Caco-2 (cell line): ENCODE results near the gene PALM2AKAP2. TPM values are rescaled to one million over a fixed set of nuclear protein-coding genes. Genes with fewer than 3 reads are reported as not detected.

Source experiments
- BruUV-seq: library from RNA; stranded (reverse); fragments of 400-500 nt; replicated peaks from 2 replicates; lab custom pipeline; 2021; lab: Mats Ljungman, UMichigan
- CTCF ChIA-PET: fragments of 300-600 bp; sonication (Branson Sonifier 250); formaldehyde crosslinking; loops from one replicate; lab custom pipeline; 2022; ENCODE audit warnings: antibody characterized with exemption; lab: Charles Lee
- POLR2A ChIA-PET: fragments of 300-600 bp; sonication (Branson Sonifier 250); formaldehyde crosslinking; loops from one replicate; lab custom pipeline; 2022; ENCODE audit warnings: antibody characterized with exemption; lab: Charles Lee
- DNase-seq, 2 experiments: peaks; one replicate each; pipeline versions ENCODE4 v3.0.0 to v3.0.0-alpha.2; 2020 to 2022
- H3K27me3 ChIP-seq: replicated peaks from 2 replicates; pipeline ENCODE4 v1.6.0; 2011; ENCODE audit warnings: low read length; ENCODE audit not compliant: control insufficient read depth, insufficient read depth
- H3K36me3 ChIP-seq: 2 replicates; pipeline ENCODE4 v1.5.1; 2011; ENCODE audit warnings: low read length; ENCODE audit not compliant: control insufficient read depth, insufficient read depth
- H3K4me1 ChIP-seq: fragments of 250-450 bp; sonication (Bioruptor Pico); 2 replicates; pipeline ENCODE4 v1.5.1; 2020; ENCODE audit warnings: mild to moderate bottlenecking
- H3K4me3 ChIP-seq: 2 replicates; pipeline ENCODE4 v1.5.1; 2011; ENCODE audit warnings: low read depth, mild to moderate bottlenecking, control low read depth, low read length
- H3K9me3 ChIP-seq: fragments of 250-450 bp; sonication (Bioruptor Pico); 2 replicates; pipeline ENCODE4 v1.5.1; 2020; ENCODE audit warnings: mild to moderate bottlenecking, moderate library complexity
- H3K27ac Mint-ChIP-seq: one replicate; pipeline ENCODE4 v1.8.0; 2022; ENCODE audit warnings: mixed read lengths; ENCODE audit not compliant: unreplicated experiment
- H3K27me3 Mint-ChIP-seq: one replicate; pipeline ENCODE4 v1.8.0; 2022; ENCODE audit warnings: mixed read lengths; ENCODE audit not compliant: insufficient read depth, unreplicated experiment
- H3K36me3 Mint-ChIP-seq: one replicate; pipeline ENCODE4 v1.8.0; 2022; ENCODE audit warnings: mild to moderate bottlenecking, mixed read lengths; ENCODE audit not compliant: insufficient read depth, unreplicated experiment
- H3K4me1 Mint-ChIP-seq: one replicate; pipeline ENCODE4 v1.8.0; 2022; ENCODE audit warnings: low read depth, mixed read lengths; ENCODE audit not compliant: unreplicated experiment
- H3K4me3 Mint-ChIP-seq: one replicate; pipeline ENCODE4 v1.8.0; 2022; ENCODE audit warnings: mild to moderate bottlenecking, moderate library complexity, mixed read lengths; ENCODE audit not compliant: unreplicated experiment
- H3K9me3 Mint-ChIP-seq: one replicate; pipeline ENCODE4 v1.8.0; 2022; ENCODE audit warnings: mixed read lengths; ENCODE audit not compliant: unreplicated experiment
- intact Hi-C: fragments of 100-400 bp; cut with micrococcal nuclease; formaldehyde crosslinking; loops from one replicate; pipeline ENCODE4 v1.10.0; 2022; ENCODE audit not compliant: unreplicated experiment
- total RNA-seq: library from RNA; stranded (reverse); gene quantifications from 2 replicates; pipeline ENCODE4 v1.2.3, GENCODE V29; 2022
- TF ChIP-seq, protein P1 (sequence below), 2 experiments: fragments of 200-600 bp in 1 of 2; IDR thresholded peaks; 1 replicate in 1 of 2; 2 replicates in 1 of 2; pipeline versions ENCODE4 v1.5.1 to v1.8.0; 2011 to 2022; ENCODE audit warnings: antibody characterized with exemption in 1 of 2, control low read depth in 1 of 2, inconsistent platforms in 1 of 2, low read depth in 1 of 2, low read length in 1 of 2, mild to moderate bottlenecking in 1 of 2, moderate library complexity in 1 of 2; ENCODE audit not compliant: insufficient read depth in 1 of 2, severe bottlenecking in 1 of 2, unreplicated experiment in 1 of 2

Gene PALM2AKAP2
- total RNA-seq, 1 experiment from 2014 or later: 0.54 TPM

DNA sequence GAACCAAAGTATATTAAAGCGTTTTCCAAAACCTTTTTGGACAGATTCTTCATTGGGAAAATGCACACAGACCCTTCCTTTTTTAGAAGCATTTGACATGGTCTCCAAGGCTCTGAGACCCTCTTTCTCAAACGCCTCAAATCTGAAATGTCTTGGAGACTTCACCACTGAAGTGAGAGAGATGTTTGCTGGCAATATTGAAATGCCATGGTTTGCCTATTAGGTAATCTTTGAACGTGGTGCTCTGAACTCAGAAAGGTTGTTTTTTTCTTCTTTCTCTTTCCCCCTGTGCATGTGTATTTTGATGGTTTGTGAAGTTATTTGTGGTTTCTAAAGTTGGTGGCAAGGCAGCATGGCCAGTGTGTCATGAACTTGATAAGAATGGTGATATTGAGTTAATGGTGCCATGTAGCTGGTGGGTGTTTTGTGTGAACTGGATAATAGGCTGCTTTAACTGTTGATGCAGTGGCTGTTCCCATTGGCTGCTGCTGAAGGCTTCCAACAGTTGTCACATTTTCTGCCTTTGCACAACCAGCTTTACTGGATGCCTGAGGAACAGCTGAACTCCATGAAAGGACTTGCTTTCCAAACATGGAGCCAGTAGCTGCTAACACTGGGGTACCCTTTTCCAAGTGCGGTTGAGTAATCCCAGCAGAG is 1.7 kb downstream of the PALM2AKAP2 start:
- Histone ChIP-seq H3K4me1 (peaks cover 3% of the 10 kb centered on the region; the same call in 1 of the 2 replicates), H3K27me3 (no peaks in the 10 kb centered on the region), H3K4me3 (no peak overlapping the region), H3K9me3 (no peaks in the 10 kb centered on the region), H3K36me3 (no peaks in the 10 kb centered on the region)
- Mint-ChIP-seq H3K4me1 (no peaks in the 10 kb centered on the region), H3K4me3 (peak overlapping the region; percentile 39), H3K27ac (peak overlapping the region; percentile 9), H3K27me3 (peaks cover 28% of the 10 kb centered on the region), H3K36me3 (no peaks in the 10 kb centered on the region), H3K9me3 (no peaks in the 10 kb centered on the region)
- CTCF ChIA-PET: no interaction called here
- POLR2A ChIA-PET: no interaction called here
- BruUV-seq: no TSS peak
- TF ChIP-seq, protein P1, sequence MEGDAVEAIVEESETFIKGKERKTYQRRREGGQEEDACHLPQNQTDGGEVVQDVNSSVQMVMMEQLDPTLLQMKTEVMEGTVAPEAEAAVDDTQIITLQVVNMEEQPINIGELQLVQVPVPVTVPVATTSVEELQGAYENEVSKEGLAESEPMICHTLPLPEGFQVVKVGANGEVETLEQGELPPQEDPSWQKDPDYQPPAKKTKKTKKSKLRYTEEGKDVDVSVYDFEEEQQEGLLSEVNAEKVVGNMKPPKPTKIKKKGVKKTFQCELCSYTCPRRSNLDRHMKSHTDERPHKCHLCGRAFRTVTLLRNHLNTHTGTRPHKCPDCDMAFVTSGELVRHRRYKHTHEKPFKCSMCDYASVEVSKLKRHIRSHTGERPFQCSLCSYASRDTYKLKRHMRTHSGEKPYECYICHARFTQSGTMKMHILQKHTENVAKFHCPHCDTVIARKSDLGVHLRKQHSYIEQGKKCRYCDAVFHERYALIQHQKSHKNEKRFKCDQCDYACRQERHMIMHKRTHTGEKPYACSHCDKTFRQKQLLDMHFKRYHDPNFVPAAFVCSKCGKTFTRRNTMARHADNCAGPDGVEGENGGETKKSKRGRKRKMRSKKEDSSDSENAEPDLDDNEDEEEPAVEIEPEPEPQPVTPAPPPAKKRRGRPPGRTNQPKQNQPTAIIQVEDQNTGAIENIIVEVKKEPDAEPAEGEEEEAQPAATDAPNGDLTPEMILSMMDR (IDR thresholded peaks at IDR 0.05; ENCODE audit: insufficient read depth in 1 of 2, low read depth in 1 of 2, low read length in 1 of 2, severe bottlenecking in 1 of 2, unreplicated experiment in 1 of 2): no peak
- intact Hi-C loops: no loop called here
- no peak for DNase-seq

- Mint-ChIP-seq H3K4me1 (peaks cover 9% of the 10 kb centered on the region), H3K9me3 (no peaks in the 10 kb centered on the region), H3K36me3 (no peaks in the 10 kb centered on the region), H3K27ac (no peak overlapping the region), H3K4me3 (no peak overlapping the region), H3K27me3 (peaks cover 6% of the 10 kb centered on the region)
- H3K4me3 ChIP-seq: no peak overlapping the region
- BruUV-seq: no TSS peak
- TF ChIP-seq, protein P1 (IDR thresholded peaks at IDR 0.05; ENCODE audit: insufficient read depth in 1 of 2, low read depth in 1 of 2, low read length in 1 of 2, severe bottlenecking in 1 of 2, unreplicated experiment in 1 of 2): no peak
- ChIA-PET POLR2A (no interaction called here), CTCF (no interaction called here)
- peaks cover under 1% of the 10 kb centered on the region; the same call in 1 of the 2 replicates for H3K4me1 ChIP-seq
- H3K36me3 ChIP-seq: no peaks in the 10 kb centered on the region
- H3K27me3 ChIP-seq: no peaks in the 10 kb centered on the region
- no peak for DNase-seq
- intact Hi-C loops: no loop called here
- H3K9me3 ChIP-seq: no peaks in the 10 kb centered on the region
These were observed 7.7 kb downstream of the PALM2AKAP2 start for GRCh38 chr9:109787735-109788134.

GRCh38 chr9:109789556-109789955 is 9.6 kb downstream of the PALM2AKAP2 start:
- Mint-ChIP-seq H3K36me3 (no peaks in the 10 kb centered on the region), H3K9me3 (no peaks in the 10 kb centered on the region), H3K27ac (no peak overlapping the region), H3K4me3 (no peak overlapping the region), H3K4me1 (peaks cover 15% of the 10 kb centered on the region), H3K27me3 (peaks cover 6% of the 10 kb centered on the region)
- CTCF ChIA-PET: no interaction called here
- no TSS peak for BruUV-seq
- TF ChIP-seq, protein P1 (IDR thresholded peaks at IDR 0.05; ENCODE audit: insufficient read depth in 1 of 2, low read depth in 1 of 2, low read length in 1 of 2, severe bottlenecking in 1 of 2, unreplicated experiment in 1 of 2): no peak
- Histone ChIP-seq H3K9me3 (no peaks in the 10 kb centered on the region), H3K27me3 (no peaks in the 10 kb centered on the region), H3K4me3 (no peak overlapping the region), H3K36me3 (no peaks in the 10 kb centered on the region), H3K4me1 (peaks cover 7% of the 10 kb centered on the region; the same call in 1 of the 2 replicates)
- intact Hi-C loops: no loop called here
- POLR2A ChIA-PET: no interaction called here
- no peak for DNase-seq
